LNCAP (cell line): ENCODE measurements around the gene ADCY9.

Experiments used
- TF ChIP-seq, protein P1 (sequence below): fragments of 450-650 bp; IDR thresholded peaks from 2 replicates; pipeline ENCODE4 v1.5.1; 2017; ENCODE audit warnings: mild to moderate bottlenecking

ADCY9 gene

DNA sequence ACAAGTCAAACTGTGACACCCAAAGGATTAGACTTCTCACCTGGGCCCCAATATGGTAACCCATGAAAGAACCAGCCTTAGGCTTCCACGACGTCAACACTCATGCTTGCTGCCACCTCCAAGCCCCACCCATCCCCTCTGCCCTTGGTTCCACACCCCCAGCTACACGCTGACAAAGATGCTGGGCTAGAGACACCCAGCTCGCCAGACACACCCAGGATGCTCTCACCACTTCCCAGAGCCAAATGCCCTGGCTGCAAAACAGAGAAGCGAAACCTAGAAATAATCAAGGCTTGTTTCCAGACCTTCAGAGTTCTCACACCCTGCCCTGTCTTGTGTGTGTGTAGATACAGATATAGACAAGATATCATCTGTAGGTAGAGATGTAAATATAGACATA is 26.0 kb upstream of the ADCY9 start:
- TF ChIP-seq, protein P1, sequence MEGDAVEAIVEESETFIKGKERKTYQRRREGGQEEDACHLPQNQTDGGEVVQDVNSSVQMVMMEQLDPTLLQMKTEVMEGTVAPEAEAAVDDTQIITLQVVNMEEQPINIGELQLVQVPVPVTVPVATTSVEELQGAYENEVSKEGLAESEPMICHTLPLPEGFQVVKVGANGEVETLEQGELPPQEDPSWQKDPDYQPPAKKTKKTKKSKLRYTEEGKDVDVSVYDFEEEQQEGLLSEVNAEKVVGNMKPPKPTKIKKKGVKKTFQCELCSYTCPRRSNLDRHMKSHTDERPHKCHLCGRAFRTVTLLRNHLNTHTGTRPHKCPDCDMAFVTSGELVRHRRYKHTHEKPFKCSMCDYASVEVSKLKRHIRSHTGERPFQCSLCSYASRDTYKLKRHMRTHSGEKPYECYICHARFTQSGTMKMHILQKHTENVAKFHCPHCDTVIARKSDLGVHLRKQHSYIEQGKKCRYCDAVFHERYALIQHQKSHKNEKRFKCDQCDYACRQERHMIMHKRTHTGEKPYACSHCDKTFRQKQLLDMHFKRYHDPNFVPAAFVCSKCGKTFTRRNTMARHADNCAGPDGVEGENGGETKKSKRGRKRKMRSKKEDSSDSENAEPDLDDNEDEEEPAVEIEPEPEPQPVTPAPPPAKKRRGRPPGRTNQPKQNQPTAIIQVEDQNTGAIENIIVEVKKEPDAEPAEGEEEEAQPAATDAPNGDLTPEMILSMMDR = no peak

DNA sequence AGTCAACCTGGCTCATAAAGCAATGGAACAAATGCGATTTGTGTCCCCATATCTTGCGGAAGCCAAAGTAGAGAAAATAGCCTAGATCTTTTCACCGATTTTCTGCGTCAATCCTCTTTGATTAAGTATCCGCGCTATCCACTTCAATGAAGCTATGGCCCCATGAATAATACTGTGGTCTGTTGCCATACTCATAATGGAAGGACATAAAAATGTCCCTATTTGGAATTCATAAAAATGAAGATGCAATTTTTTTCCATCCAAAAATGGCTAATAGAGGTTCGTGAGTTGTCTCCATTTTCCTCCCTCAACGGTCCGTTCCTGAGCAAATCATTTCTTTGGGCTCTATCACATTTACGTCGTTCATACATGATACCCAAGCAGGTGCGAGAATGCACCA is 25.4 kb upstream of the ADCY9 start:
- TF ChIP-seq, protein P1 = no peak

DNA sequence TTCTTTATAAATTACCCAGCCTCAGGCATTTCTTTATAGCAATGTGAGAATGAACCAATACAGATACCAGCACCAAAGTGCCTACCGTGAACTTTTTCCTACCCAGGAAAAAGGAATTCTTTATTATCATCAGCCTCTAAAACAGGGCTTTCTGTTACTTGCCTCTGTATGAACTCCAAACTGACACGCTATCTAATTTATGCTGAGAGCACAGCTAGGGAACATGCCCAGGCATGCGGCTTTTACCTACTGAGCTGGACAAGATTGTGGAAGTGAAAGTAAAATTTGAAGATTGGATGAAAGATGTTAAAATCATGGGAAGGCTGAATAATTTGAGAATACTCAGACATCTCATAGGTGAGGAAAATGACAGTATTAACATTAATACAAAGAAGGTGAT is 24.4 kb upstream of the ADCY9 start:
- TF ChIP-seq, protein P1 = no peak

DNA sequence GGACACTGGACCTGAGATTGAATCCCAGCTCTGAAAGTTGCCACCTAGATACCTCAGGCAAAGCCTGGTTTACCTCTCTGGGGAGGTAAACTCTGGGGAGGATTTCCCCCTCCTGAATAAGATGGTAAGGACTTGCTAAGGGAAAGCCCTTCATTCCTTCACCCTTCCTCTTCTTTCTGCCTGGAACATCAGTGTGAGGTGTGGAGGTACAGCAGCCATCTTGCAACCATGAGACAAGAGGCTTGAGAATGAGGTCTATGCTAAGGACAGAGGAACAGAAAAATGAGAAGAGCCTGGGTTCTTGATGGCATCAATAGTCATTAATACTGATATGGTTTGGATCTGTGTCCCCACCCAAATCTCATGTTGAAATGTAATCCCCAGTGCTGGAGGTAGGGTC is 23.7 kb upstream of the ADCY9 start:
- TF ChIP-seq, protein P1 = no peak

DNA sequence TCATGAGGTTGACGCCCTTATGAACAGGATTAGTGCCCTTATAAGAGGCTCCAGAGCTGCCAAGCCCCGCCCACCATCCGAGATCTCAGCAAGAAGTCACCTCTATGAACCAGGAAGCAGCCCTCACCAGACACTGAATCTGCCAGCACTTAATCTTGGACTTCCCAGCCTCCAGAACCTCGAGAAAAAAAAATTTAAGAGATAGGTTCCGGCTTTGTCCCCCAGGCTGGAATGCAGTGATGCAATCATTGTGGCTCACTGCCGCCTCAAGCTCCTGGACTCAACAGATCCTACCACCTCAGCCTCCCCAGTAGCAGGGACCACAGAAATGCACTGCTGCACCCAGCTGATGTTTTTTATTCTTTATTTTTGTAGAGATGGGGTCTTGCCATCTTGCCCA is 22.5 kb upstream of the ADCY9 start:
- TF ChIP-seq, protein P1 = no peak

DNA sequence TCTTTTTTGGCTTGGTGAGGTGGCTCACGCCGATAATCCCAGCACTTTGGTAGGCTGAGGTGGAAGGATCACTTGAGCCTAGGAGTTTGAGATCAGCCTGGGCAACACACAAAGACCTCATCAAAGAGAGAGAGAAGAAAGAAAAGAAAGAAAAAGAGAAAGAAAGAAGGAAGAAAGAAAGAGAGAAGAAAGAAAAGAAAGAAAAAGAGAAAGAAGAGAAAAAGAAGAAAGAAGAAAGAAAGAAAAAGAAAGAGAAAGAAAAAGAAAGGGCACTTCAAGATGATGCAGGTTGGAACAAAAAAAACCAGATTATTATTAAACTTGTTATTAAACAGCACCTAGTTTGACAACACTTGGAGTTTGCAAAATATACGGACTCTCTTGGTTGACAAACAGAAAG is 21.2 kb upstream of the ADCY9 start:
- TF ChIP-seq, protein P1 = no peak

DNA sequence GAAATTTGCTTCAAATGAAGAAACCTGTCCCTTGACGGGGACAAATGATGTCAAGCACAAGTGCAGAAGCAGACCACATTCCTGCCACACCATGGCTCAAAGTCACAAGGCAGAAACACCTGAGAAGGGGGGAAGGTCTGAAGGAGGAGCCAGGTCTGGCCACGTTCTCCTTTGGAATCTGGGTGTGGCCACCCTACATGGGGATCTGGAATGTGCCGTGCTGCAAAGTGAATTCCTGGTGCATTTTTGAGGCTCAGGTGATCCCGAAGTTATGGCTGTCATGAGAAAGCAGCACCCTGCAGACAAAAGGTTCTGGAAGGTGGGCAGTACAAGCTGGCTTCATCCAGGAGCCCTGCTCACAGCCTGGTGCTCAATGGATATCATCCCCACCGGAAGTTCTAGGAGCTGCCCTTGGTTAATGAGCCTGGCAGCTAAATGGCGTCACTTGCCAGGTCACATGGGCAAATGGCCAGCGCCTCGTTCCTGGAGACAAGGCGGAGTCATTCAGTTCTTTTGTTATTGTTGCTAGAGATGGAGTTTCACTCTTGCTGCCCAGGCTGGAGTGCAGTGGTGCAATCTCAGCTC is 20.1 kb upstream of the ADCY9 start:
- TF ChIP-seq, protein P1 = no peak

DNA sequence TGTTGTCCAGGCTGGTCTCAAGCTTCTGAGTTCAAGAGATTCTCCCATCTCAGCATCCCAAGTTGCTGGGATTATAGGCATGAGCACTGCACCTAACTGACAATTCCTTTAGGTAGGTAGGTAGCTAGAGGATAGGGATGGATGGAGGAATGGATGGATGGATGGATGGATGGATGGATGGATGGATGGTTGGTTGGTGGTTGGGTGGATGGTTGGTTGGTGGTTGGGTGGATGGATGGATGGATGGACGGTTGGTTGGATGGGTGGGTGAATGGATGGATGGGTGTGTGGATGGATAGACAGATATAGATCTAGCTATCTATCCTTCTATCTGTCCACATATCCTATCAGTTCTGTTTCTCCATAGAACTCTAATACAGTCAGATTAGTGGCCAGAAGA is 19.3 kb upstream of the ADCY9 start:
- TF ChIP-seq, protein P1 = no peak
